H1 (cell line): Measurements from ENCODE around the gene CFAP100. TPM values are rescaled to one million over a fixed set of nuclear protein-coding genes. Genes with fewer than 3 reads are reported as not detected.
A peak's percentile ranks its signal among the peaks of the same experiment; 100 is the strongest.

ENCODE experiments used
- CTCF ChIA-PET: fragments of 300-600 bp; sonication (Branson Sonifier 250); formaldehyde crosslinking; loops from one replicate; lab custom pipeline; 2021; ENCODE audit not compliant: partially characterized antibody; lab: Charles Lee
- POLR2A ChIA-PET: fragments of 300-600 bp; sonication (Branson Sonifier 250); formaldehyde crosslinking; loops from one replicate; lab custom pipeline; 2021; ENCODE audit warnings: inconsistent platforms; ENCODE audit not compliant: partially characterized antibody; lab: Charles Lee
- DNase-seq, 2 experiments: peaks; one replicate each; pipeline versions ENCODE4 v3.0.0 to v3.0.0-alpha.2; 2010 to 2022; ENCODE audit warnings: low spot score in 2 of 2, low read depth in 1 of 2, mixed read lengths in 1 of 2
- FAIRE-seq: peaks from 2 replicates; lab custom pipeline; 2011; peaks lifted over from hg19 to GRCh38; lab: Jason Lieb, UNC
- H2AFZ ChIP-seq: 2 replicates; pipeline ENCODE4 v1.8.1; 2012; ENCODE audit warnings: low read length, inconsistent platforms
- H2AK5ac ChIP-seq: 2 replicates; pipeline ENCODE4 v1.6.1; 2013; ENCODE audit warnings: low read depth, low read length
- H2BK120ac ChIP-seq: replicated peaks from 2 replicates; pipeline ENCODE3; 2013; ENCODE audit warnings: low read depth, low read length, inconsistent platforms
- H2BK12ac ChIP-seq: 2 replicates; pipeline ENCODE4 v1.6.1; 2013; ENCODE audit warnings: low read depth, low read length
- H2BK15ac ChIP-seq: 2 replicates; pipeline ENCODE4 v1.6.1; 2013; ENCODE audit warnings: low read length
- H2BK20ac ChIP-seq: 2 replicates; pipeline ENCODE4 v1.6.1; 2013; ENCODE audit warnings: low read length
- H2BK5ac ChIP-seq: 2 replicates; pipeline ENCODE4 v1.6.1; 2013; ENCODE audit warnings: low read depth, low read length
- H3K14ac ChIP-seq: 2 replicates; pipeline ENCODE4 v1.6.1; 2013; ENCODE audit warnings: inconsistent platforms; ENCODE audit not compliant: insufficient read length
- H3K18ac ChIP-seq: 2 replicates; pipeline ENCODE4 v1.6.1; 2013; ENCODE audit warnings: low read length; ENCODE audit errors: extremely low read depth
- H3K23ac ChIP-seq: 2 replicates; pipeline ENCODE4 v1.6.1; 2013; ENCODE audit warnings: inconsistent platforms; ENCODE audit not compliant: insufficient read length
- H3K23me2 ChIP-seq: 2 replicates; pipeline ENCODE4 v1.6.1; 2013; ENCODE audit warnings: low read depth, low read length
- H3K27ac ChIP-seq: 2 replicates; pipeline ENCODE4 v1.6.1; 2011; ENCODE audit warnings: low read depth, low read length, inconsistent platforms
- H3K27me3 ChIP-seq, 4 experiments: replicated peaks in 1 of 4; 1 replicate in 1 of 4; 2 replicates in 3 of 4; pipeline versions ENCODE4 v1.6.1 to v1.8.1; 2011 to 2013; ENCODE audit warnings: low read length in 3 of 4, mild to moderate bottlenecking in 3 of 4, inconsistent platforms in 2 of 4, mixed read lengths in 2 of 4, moderate library complexity in 1 of 4; ENCODE audit not compliant: control insufficient read depth in 3 of 4, insufficient read depth in 3 of 4; ENCODE audit errors: extremely low read depth in 1 of 4
- H3K36me3 ChIP-seq, 4 experiments: 2 replicates each; pipeline versions ENCODE4 v1.6.1 to v1.8.1; 2011 to 2013; ENCODE audit warnings: mild to moderate bottlenecking in 4 of 4, low read length in 3 of 4, moderate library complexity in 2 of 4, control low read depth in 1 of 4, inconsistent platforms in 1 of 4; ENCODE audit not compliant: insufficient read depth in 4 of 4, control insufficient read depth in 2 of 4
- H3K4ac ChIP-seq: replicated peaks from 2 replicates; pipeline ENCODE3; 2013; ENCODE audit warnings: low read length, low read depth, mixed read lengths, inconsistent platforms; ENCODE audit not compliant: insufficient read length
- H3K4me1 ChIP-seq, 4 experiments: replicated peaks in 1 of 4; 1 replicate in 1 of 4; 2 replicates in 3 of 4; pipeline versions ENCODE4 v1.6.1 to v1.8.1; 2011 to 2013; ENCODE audit warnings: low read length in 3 of 4, inconsistent platforms in 2 of 4, mixed read lengths in 1 of 4; ENCODE audit not compliant: insufficient read depth in 4 of 4, control insufficient read depth in 3 of 4
- H3K4me2 ChIP-seq, 2 experiments: 2 replicates each; pipeline versions ENCODE4 v1.6.1 to v1.8.1; 2011 to 2013; ENCODE audit warnings: low read depth in 2 of 2, low read length in 2 of 2, control low read depth in 1 of 2, inconsistent platforms in 1 of 2, mild to moderate bottlenecking in 1 of 2; ENCODE audit not compliant: insufficient read depth in 1 of 2
- H3K4me3 ChIP-seq, 4 experiments: fragments of 200-600, 300-600 bp in 1 of 4; sonication (generic), shearing (Covaris generic), sonication (Bioruptor Twin) in 1 of 4; 2 replicates each; pipeline versions ENCODE4 v1.5.1 to v1.8.1; 2011 to 2016; ENCODE audit warnings: low read length in 4 of 4, low read depth in 3 of 4, control low read depth in 2 of 4, inconsistent platforms in 2 of 4, mild to moderate bottlenecking in 2 of 4, mixed read lengths in 1 of 4, moderate library complexity in 1 of 4; ENCODE audit not compliant: insufficient read depth in 2 of 4; ENCODE audit errors: extremely low read depth in 1 of 4
- H3K56ac ChIP-seq: replicated peaks from 2 replicates; pipeline ENCODE3; 2013; ENCODE audit warnings: low read depth, mild to moderate bottlenecking, mixed read lengths, low read length, inconsistent platforms; ENCODE audit not compliant: insufficient read length
- H3K79me1 ChIP-seq: 2 replicates; pipeline ENCODE4 v1.6.1; 2013; ENCODE audit warnings: low read depth, low read length, control low read depth
- H3K79me2 ChIP-seq, 2 experiments: 2 replicates each; pipeline versions ENCODE4 v1.6.1 to v1.8.1; 2012 to 2013; ENCODE audit warnings: low read length in 2 of 2, mild to moderate bottlenecking in 2 of 2, inconsistent platforms in 1 of 2; ENCODE audit not compliant: insufficient read depth in 2 of 2, control insufficient read depth in 1 of 2
- H3K9ac ChIP-seq, 4 experiments: replicated peaks in 1 of 4; 1 replicate in 1 of 4; 2 replicates in 3 of 4; pipeline versions ENCODE4 v1.6.1 to v1.8.1; 2011 to 2013; ENCODE audit warnings: low read depth in 3 of 4, low read length in 3 of 4, control low read depth in 2 of 4, mild to moderate bottlenecking in 2 of 4, moderate library complexity in 2 of 4, inconsistent platforms in 1 of 4; ENCODE audit errors: extremely low read depth in 1 of 4
- H3K9me3 ChIP-seq, 2 experiments: 2 replicates each; pipeline versions ENCODE4 v1.6.1 to v1.8.1; 2012 to 2013; ENCODE audit warnings: mild to moderate bottlenecking in 2 of 2, moderate library complexity in 2 of 2, control low read depth in 1 of 2, inconsistent platforms in 1 of 2, low read depth in 1 of 2, low read length in 1 of 2, mixed read lengths in 1 of 2; ENCODE audit not compliant: insufficient read depth in 2 of 2
- H4K20me1 ChIP-seq, 2 experiments: replicated peaks in 1 of 2; 2 replicates each; pipeline versions ENCODE3 to v1.8.1; 2011 to 2013; ENCODE audit warnings: inconsistent platforms in 2 of 2, low read length in 2 of 2, mild to moderate bottlenecking in 1 of 2; ENCODE audit not compliant: insufficient read depth in 2 of 2, control insufficient read depth in 1 of 2
- H4K5ac ChIP-seq: 2 replicates; pipeline ENCODE4 v1.6.1; 2013; ENCODE audit warnings: low read length, low read depth, mixed read lengths, inconsistent platforms; ENCODE audit not compliant: insufficient read length
- H4K8ac ChIP-seq: 2 replicates; pipeline ENCODE4 v1.8.0; 2013; ENCODE audit warnings: mild to moderate bottlenecking, moderate library complexity, low read length, inconsistent platforms; ENCODE audit not compliant: insufficient read depth; ENCODE audit errors: extremely low read depth
- H4K91ac ChIP-seq: replicated peaks from 2 replicates; pipeline ENCODE3; 2013; ENCODE audit warnings: low read length, mixed read lengths, inconsistent platforms; ENCODE audit not compliant: insufficient read length
- GABPA ChIP-seq: IDR thresholded peaks from 2 replicates; pipeline ENCODE4 v1.6.1; 2011; ENCODE audit warnings: mild to moderate bottlenecking, low read length, moderate library complexity, borderline replicate concordance; ENCODE audit not compliant: insufficient read depth
- HDAC6 ChIP-seq: IDR thresholded peaks from one replicate; pipeline ENCODE4 v1.7.1; 2012; ENCODE audit warnings: low read depth, mild to moderate bottlenecking, inconsistent platforms, low read length, moderate library complexity
- JUN ChIP-seq: IDR thresholded peaks from 2 replicates; pipeline ENCODE4 v1.6.1; 2011; ENCODE audit warnings: low read depth, mild to moderate bottlenecking, improper control_type of control experiment, low read length
- MAFK ChIP-seq: IDR thresholded peaks from 2 replicates; pipeline ENCODE4 v1.6.1; 2012; ENCODE audit warnings: low read depth, mild to moderate bottlenecking, improper control_type of control experiment, low read length
- POLR2AphosphoS5 ChIP-seq: IDR thresholded peaks from 2 replicates; pipeline ENCODE4 v1.6.1; 2011; ENCODE audit warnings: low read depth, low read length
- SUZ12 ChIP-seq: fragments of 200-600 bp; sonication (generic); IDR thresholded peaks from 2 replicates; pipeline ENCODE4 v1.6.1; 2012; ENCODE audit warnings: mild to moderate bottlenecking, inconsistent platforms, low read length, moderate library complexity, mixed read lengths
- TEAD4 ChIP-seq: IDR thresholded peaks from 2 replicates; pipeline ENCODE4 v1.6.1; 2012; ENCODE audit warnings: low read depth, low read length, inconsistent platforms, mixed read lengths
- ZNF274 ChIP-seq: IDR thresholded peaks from 2 replicates; pipeline ENCODE4 v1.7.0; 2012; ENCODE audit warnings: low read length, borderline replicate concordance; ENCODE audit errors: extremely low read depth
- WGBS, 2 experiments: shearing (Covaris generic) in 1 of 2; methylation state at CpG; one replicate each; pipeline versions ENCODE4 v1.1.6 to v1.1.7; 2013 to 2015; ENCODE audit warnings: low lambda C conversion rate in 2 of 2, mixed read lengths in 2 of 2, inconsistent platforms in 1 of 2, low coverage in 1 of 2, missing lambda C conversion rate in 1 of 2; ENCODE audit not compliant: insufficient replicate concordance in 2 of 2, insufficient coverage in 1 of 2, insufficient read length in 1 of 2; ENCODE audit errors: extremely low coverage in 1 of 2, missing lambda C conversion rate in 1 of 2; 5-methylcytosine and 5-hydroxymethylcytosine counted together
- polyA plus RNA-seq, 7 experiments: library from polyadenylated mRNA; depleted of rRNA in 3 of 7; stranded (reverse) in 5 of 7; unstranded in 2 of 7; fragments of >200 nt in 5 of 7; fragments of 200-250 nt in 2 of 7; gene quantifications; 1 replicate in 5 of 7; 2 replicates in 1 of 7; 4 replicates in 1 of 7; pipeline versions ENCODE4 v1.2.1 to v1.2.3, GENCODE V29; 2011 to 2013; ENCODE audit warnings: missing spikeins in 2 of 7, mixed read lengths in 2 of 7
- total RNA-seq: library from RNA; stranded (reverse); fragmentation: NEBNext Ultra II Directional; extraction: Animal tissue kit (Norgen Biotek cat#: 25700); gene quantifications from 2 replicates; pipeline ENCODE4 v1.2.1, GENCODE V29; 2021

Gene CFAP100
- total and polyA plus RNA-seq, 2 of the 8 experiments (the other 6 are each of a cell fraction or from before 2014, with no cell fraction given): 0.17 TPM; not detected in 1

GRCh38 chr3:126413693-126414080, 19.0 kb downstream of the CFAP100 start:
- no peak overlapping the region for H4K5ac ChIP-seq
- no peak overlapping the region for H2BK5ac ChIP-seq
- no peak overlapping the region; the same call in 1 of the 2 replicates for H2BK15ac ChIP-seq
- no peaks in the 10 kb centered on the region for H3K79me1 ChIP-seq
- H3K27ac ChIP-seq: no peak overlapping the region
- FAIRE-seq (no peak), DNase-seq (peak in 1 of 2 experiments; percentile 27)
- WGBS, 2 experiments: 90% methylated on average over 4 of the region's 4 CpGs; no CpG with 5 or more reads in 1 of the 2 experiments
- no peak overlapping the region for H3K4ac ChIP-seq
- H3K4me1 ChIP-seq: peaks cover 0 to 6% (median 5%) of the 10 kb centered on the region in 4 experiments; a peak in 4 of 7 replicates
- H4K20me1 ChIP-seq: no peaks in the 10 kb centered on the region
- no peaks in the 10 kb centered on the region for H3K36me3 ChIP-seq
- no peak overlapping the region for H3K14ac ChIP-seq
- H4K8ac ChIP-seq: no peak overlapping the region
- POLR2A ChIA-PET: interaction anchor here (2.2 kb wide), 1 partner anchor 10 kb away, joined by 5 read pairs; no protein-coding TSS in a partner anchor
- no peaks in the 10 kb centered on the region for H3K27me3 ChIP-seq
- H3K56ac ChIP-seq: no peak overlapping the region
- CTCF ChIA-PET: interaction anchor here (0.9 to 1.2 kb wide), 3 partner anchors 10 to 279 kb away, joined by 3 read pairs; no protein-coding TSS in a partner anchor
- no peak overlapping the region for H2BK12ac ChIP-seq
- no peak overlapping the region for H4K91ac ChIP-seq
- no peaks in the 10 kb centered on the region for H3K79me2 ChIP-seq
- H2BK20ac ChIP-seq: no peak overlapping the region
- H3K9ac ChIP-seq: no peak overlapping the region
- no peak overlapping the region for H3K18ac ChIP-seq
- H2AK5ac ChIP-seq: no peak overlapping the region
- H3K23me2 ChIP-seq: no peaks in the 10 kb centered on the region
- H3K4me2 ChIP-seq: no peak overlapping the region
- no peaks in the 10 kb centered on the region for H3K9me3 ChIP-seq
- H3K23ac ChIP-seq: no peak overlapping the region
- H3K4me3 ChIP-seq: no peak overlapping the region
- no peak overlapping the region for H2AFZ ChIP-seq
- H2BK120ac ChIP-seq: no peak overlapping the region
- no peak for TF ChIP-seq ZNF274
- TF ChIP-seq HDAC6: no peak
- no peak for TF ChIP-seq JUN
- no peak for TF ChIP-seq SUZ12
- TF ChIP-seq GABPA: no peak
- no peak for TF ChIP-seq TEAD4
- TF ChIP-seq POLR2AphosphoS5: no peak
- no peak for TF ChIP-seq MAFK
